C4-2B (cell line): Measurements from ENCODE around the gene PER2.

Experiments used
- CTCF ChIP-seq: fragments of 450-650 bp; conservative IDR thresholded peaks from 2 replicates; pipeline ENCODE4 v1.5.1; 2017; ENCODE audit warnings: mild to moderate bottlenecking
- ZFX ChIP-seq: fragments of 450-650 bp; IDR thresholded peaks from 2 replicates; pipeline ENCODE4 v1.6.1; 2017

GRCh38 chr2:238294046-238294392 lies 5.6 kb upstream of the PER2 start:
- TF ChIP-seq CTCF = no peak
- TF ChIP-seq ZFX = no peak
